ENCODE measurements around the gene USP43.

Gene USP43

DNA sequence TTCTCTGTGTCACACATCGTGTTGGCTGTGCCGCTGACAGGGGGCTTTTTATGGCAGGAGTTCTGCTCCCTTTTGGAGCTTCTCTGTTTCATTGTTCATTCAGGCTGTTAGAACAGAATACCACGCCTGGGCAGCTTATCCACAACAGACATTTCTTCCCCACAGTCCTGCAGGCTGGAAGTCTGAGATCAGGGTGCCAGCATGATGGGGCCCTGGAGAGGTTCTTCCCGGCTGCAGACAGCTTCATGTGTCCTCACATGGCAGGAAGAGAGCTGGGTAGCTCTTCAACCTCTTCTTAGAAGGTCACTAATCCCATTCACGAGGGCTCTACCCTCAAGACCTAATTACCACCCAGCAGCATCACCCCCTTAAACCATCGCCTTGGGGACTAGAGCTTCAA, 81.0 kb downstream of the USP43 start:
- no peak for DNase-seq (ENCODE audit: extremely low read depth, insufficient read length)
- H3K36me3 ChIP-seq (ENCODE audit: control insufficient read depth, insufficient read depth, low read length): no peaks in the 10 kb centered on the region
- H3K27me3 ChIP-seq (replicated peaks; ENCODE audit: control insufficient read depth, insufficient read depth, low read length): no peaks in the 10 kb centered on the region; the same call in 1 of the 2 replicates
- H3K4me3 ChIP-seq (replicated peaks; ENCODE audit: low read depth, low read length): no peak overlapping the region
- TF ChIP-seq, protein P1, sequence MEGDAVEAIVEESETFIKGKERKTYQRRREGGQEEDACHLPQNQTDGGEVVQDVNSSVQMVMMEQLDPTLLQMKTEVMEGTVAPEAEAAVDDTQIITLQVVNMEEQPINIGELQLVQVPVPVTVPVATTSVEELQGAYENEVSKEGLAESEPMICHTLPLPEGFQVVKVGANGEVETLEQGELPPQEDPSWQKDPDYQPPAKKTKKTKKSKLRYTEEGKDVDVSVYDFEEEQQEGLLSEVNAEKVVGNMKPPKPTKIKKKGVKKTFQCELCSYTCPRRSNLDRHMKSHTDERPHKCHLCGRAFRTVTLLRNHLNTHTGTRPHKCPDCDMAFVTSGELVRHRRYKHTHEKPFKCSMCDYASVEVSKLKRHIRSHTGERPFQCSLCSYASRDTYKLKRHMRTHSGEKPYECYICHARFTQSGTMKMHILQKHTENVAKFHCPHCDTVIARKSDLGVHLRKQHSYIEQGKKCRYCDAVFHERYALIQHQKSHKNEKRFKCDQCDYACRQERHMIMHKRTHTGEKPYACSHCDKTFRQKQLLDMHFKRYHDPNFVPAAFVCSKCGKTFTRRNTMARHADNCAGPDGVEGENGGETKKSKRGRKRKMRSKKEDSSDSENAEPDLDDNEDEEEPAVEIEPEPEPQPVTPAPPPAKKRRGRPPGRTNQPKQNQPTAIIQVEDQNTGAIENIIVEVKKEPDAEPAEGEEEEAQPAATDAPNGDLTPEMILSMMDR (IDR thresholded peaks at IDR 0.05; ENCODE audit: insufficient read depth, low read length, poor library complexity, severe bottlenecking): no peak

GRCh38 chr17:9728005-9728404, 82.7 kb downstream of the USP43 start:
- DNase-seq (ENCODE audit: extremely low read depth, insufficient read length): no peak
- no peaks in the 10 kb centered on the region for H3K36me3 ChIP-seq (ENCODE audit: control insufficient read depth, insufficient read depth, low read length)
- H3K4me3 ChIP-seq (replicated peaks; ENCODE audit: low read depth, low read length): no peak overlapping the region
- TF ChIP-seq, protein P1 (IDR thresholded peaks at IDR 0.05; ENCODE audit: insufficient read depth, low read length, poor library complexity, severe bottlenecking): no peak
- no peaks in the 10 kb centered on the region; the same call in 1 of the 2 replicates for H3K27me3 ChIP-seq (replicated peaks; ENCODE audit: control insufficient read depth, insufficient read depth, low read length)

DNA sequence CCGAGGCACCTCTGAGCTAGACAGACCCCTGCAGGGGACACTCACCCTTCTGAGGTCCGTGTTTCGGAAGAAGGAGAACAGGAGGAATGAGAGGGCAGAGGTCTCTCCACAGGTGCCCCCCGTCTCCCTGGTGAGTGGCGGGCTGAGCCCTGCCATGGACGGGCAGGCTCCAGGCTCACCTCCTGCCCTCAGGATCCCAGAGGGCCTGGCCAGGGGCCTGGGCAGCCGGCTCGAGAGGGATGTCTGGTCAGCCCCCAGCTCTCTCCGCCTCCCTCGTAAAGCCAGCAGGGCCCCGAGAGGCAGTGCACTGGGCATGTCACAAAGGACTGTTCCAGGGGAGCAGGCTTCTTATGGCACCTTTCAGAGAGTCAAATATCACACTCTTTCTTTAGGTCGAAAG, 83.2 kb downstream of the USP43 start:
- no peak overlapping the region for H3K4me3 ChIP-seq (replicated peaks; ENCODE audit: low read depth, low read length)
- H3K36me3 ChIP-seq (ENCODE audit: control insufficient read depth, insufficient read depth, low read length): no peaks in the 10 kb centered on the region
- no peaks in the 10 kb centered on the region; the same call in 1 of the 2 replicates for H3K27me3 ChIP-seq (replicated peaks; ENCODE audit: control insufficient read depth, insufficient read depth, low read length)
- no peak for DNase-seq (ENCODE audit: extremely low read depth, insufficient read length)
- TF ChIP-seq, protein P1 (IDR thresholded peaks at IDR 0.05; ENCODE audit: insufficient read depth, low read length, poor library complexity, severe bottlenecking): no peak

- no peak for DNase-seq (ENCODE audit: extremely low read depth, insufficient read length)
- H3K27me3 ChIP-seq (replicated peaks; ENCODE audit: control insufficient read depth, insufficient read depth, low read length): no peaks in the 10 kb centered on the region; the same call in 1 of the 2 replicates
- H3K4me3 ChIP-seq (replicated peaks; ENCODE audit: low read depth, low read length): no peak overlapping the region
- TF ChIP-seq, protein P1 (IDR thresholded peaks at IDR 0.05; ENCODE audit: insufficient read depth, low read length, poor library complexity, severe bottlenecking): peak; percentile 100
- H3K36me3 ChIP-seq (ENCODE audit: control insufficient read depth, insufficient read depth, low read length): no peaks in the 10 kb centered on the region
Observed at GRCh38 chr17:9729034-9729650, 83.8 kb downstream of the USP43 start.

DNA sequence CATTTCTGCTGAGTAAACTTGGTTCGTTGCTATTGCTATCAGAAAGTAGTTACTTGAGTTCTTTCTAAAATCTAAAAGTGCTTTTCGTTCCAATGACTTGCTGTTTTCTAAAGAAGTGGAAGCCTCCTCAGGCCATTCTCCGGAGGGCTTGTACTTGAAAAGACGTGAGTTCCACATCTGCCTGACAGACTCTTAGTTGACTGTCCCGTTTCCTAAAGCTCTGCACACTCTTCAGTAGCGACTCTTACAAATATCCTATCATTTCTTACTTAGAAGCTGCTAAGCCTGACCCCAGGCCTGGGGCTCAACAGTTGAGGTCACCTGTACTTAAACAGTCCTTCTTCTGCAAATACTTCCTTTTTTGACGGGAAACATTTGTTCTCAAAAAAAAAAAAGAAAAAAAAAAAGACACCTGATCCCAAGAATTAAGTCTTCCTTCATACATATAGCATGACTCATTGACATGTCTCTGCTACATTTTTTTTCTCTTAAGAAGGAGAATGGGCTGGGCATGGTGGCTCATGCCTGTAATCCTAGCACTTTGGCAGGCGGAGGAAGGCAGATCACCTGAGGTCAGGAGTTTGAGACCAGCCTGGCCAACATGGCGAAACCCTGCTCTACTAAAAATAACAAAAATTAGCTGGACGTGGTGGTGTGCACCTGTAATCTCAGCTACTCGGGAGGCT, 84.6 kb downstream of the USP43 start:
- H3K27me3 ChIP-seq (replicated peaks; ENCODE audit: control insufficient read depth, insufficient read depth, low read length): no peaks in the 10 kb centered on the region; the same call in 1 of the 2 replicates
- no peaks in the 10 kb centered on the region for H3K36me3 ChIP-seq (ENCODE audit: control insufficient read depth, insufficient read depth, low read length)
- DNase-seq (ENCODE audit: extremely low read depth, insufficient read length): no peak
- no peak overlapping the region for H3K4me3 ChIP-seq (replicated peaks; ENCODE audit: low read depth, low read length)
- TF ChIP-seq, protein P1 (IDR thresholded peaks at IDR 0.05; ENCODE audit: insufficient read depth, low read length, poor library complexity, severe bottlenecking): no peak

Data from GM06990 (cell line).